GM12872 (cell line): ENCODE measurements around the gene SRGAP3.

Source experiments
- TF ChIP-seq, protein P1 (sequence below): IDR thresholded peaks from 3 replicates; pipeline ENCODE4 v1.5.1; 2011; ENCODE audit warnings: low read depth, mild to moderate bottlenecking, low read length, moderate library complexity; ENCODE audit not compliant: insufficient read depth

Gene SRGAP3

DNA sequence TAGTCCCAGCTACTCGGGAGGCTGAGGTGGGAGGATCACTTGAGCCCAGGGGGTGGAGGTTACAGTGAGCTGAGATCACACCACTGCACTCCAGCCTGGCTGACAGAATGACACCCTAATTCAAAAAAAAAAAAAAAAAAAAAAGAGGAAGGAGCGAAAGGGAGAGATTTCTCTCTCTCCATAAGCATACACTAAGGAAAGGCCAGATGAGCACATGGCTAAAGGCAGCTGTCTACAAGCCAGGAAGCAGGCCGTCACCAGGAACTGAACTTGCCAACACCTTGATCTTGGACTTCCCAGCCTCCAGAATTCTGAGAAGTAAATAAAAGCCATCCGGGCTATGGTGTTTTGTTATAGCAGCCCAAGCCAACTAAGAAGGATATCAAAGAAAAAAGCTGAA, 7.5 kb downstream of the SRGAP3 start:
- TF ChIP-seq, protein P1, sequence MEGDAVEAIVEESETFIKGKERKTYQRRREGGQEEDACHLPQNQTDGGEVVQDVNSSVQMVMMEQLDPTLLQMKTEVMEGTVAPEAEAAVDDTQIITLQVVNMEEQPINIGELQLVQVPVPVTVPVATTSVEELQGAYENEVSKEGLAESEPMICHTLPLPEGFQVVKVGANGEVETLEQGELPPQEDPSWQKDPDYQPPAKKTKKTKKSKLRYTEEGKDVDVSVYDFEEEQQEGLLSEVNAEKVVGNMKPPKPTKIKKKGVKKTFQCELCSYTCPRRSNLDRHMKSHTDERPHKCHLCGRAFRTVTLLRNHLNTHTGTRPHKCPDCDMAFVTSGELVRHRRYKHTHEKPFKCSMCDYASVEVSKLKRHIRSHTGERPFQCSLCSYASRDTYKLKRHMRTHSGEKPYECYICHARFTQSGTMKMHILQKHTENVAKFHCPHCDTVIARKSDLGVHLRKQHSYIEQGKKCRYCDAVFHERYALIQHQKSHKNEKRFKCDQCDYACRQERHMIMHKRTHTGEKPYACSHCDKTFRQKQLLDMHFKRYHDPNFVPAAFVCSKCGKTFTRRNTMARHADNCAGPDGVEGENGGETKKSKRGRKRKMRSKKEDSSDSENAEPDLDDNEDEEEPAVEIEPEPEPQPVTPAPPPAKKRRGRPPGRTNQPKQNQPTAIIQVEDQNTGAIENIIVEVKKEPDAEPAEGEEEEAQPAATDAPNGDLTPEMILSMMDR, result no peak

GRCh38 chr3:9239680-9240079, 9.8 kb downstream of the SRGAP3 start:
- TF ChIP-seq, protein P1, result no peak

DNA sequence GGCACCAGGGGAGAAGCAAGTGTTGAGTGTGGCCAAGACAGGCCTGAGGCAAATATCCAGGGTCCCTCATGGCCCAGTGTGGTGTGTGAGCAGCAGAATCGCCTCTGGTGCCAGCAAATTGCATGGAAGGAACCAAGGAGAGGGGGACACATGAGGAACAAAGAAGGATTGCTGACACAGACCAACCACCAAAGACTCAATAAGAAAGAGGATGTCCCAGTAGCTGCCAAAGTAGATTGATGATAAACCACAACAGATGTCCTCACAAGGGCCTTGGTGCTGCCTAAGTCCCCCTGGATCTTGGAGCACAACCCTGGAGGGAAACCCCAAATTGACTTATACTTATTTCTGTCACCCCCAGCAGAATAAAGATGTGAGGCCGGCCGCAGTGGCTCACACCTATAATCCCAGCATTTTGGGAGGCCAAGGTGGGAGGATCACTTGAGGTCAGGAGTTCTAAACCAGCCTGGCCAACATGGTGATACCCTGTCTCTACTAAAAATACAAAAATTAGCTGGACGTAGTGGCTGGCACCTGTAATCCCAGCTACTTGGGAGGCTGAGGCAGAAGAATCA, 10.6 kb downstream of the SRGAP3 start:
- TF ChIP-seq, protein P1, result no peak

DNA sequence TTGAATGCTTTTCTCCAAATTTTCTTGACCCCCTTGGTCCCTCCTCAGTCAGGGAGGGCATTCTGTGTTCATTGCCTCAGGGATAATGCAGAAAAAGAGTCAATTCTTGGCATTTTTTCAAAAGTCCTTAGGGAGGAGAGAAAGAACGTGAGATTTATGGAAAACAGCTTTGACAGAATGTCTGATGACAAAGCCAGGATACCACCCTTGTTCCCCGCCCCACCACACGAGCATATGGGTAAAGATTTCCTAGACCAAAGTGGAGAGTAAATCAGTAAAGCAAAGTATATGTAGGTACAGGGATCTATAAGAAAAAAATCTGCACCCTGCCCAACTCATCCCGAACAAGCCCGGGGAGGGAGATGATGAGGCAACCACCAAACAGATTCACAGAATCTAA, 11.2 kb downstream of the SRGAP3 start:
- TF ChIP-seq, protein P1, result no peak

- TF ChIP-seq, protein P1, result no peak
Observed at GRCh38 chr3:9233814-9234600, 15.4 kb downstream of the SRGAP3 start.

DNA sequence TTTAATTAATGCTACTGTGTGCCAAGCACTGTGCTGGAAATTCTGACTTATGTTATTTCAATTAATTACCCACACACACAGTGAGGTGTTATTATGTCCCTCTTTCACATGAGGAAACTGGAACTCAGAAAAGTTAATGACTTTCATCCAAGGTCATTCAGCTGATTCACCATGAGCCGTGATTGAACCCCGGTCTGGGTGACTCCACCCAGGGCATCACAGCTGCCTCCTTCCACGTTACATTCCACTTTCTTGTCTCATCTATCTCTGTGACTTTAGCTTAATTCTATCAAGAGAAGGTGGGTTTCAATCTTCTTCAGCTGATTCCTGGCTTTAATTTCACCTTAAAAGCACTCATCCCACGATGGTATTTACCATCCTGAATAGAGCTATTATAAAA, 16.3 kb downstream of the SRGAP3 start:
- TF ChIP-seq, protein P1, result no peak

GRCh38 chr3:9231937-9232336, 17.5 kb downstream of the SRGAP3 start:
- TF ChIP-seq, protein P1, result no peak
